ENCODE results near the gene CAV2.

The CAV2 gene

DNA sequence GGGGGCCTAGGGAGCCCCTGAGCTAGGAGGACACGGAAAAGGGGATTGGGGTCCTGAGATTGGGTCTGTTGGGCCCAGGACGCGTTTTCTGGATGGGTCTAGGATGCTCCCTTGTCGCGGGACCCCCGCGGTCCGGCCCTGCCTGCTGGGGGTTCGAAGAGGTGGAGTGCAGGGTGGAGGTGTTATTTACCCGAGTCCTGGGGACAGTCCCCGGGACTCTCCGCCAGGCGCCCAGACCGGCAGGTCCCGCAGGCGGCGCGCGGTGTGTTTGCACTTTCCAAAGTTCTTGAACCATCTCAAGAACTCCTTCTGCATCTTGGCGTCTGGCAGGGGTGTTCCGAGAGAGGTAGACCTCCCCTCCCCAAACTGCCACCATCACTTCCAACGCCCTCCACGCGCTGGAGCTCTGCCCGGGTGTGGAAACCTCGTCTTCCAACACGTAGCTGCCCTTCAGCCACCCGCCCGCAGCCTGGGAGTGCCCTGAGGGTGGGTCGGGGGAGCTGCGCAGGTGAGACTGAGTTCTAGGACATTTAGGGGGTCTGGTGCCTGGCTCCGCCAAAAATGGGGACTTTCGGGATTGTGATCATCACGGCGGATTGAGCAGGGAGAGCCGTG is 25.9 kb downstream of the CAV2 start:
- no peak for DNase-seq

- DNase-seq, result no peak
Measured at GRCh38 chr7:116525913-116526861, 26.6 kb downstream of the CAV2 start.

- DNase-seq, result no peak
Measured at GRCh38 chr7:116526897-116527296, 27.4 kb downstream of the CAV2 start.

- no peak for DNase-seq
Measured at GRCh38 chr7:116527521-116527920, 28.0 kb downstream of the CAV2 start.

GRCh38 chr7:116528008-116528789 is 28.7 kb downstream of the CAV2 start:
- DNase-seq, result no peak

- DNase-seq, result no peak
Measured at GRCh38 chr7:116529250-116529649, 29.7 kb downstream of the CAV2 start.

GRCh38 chr7:116530107-116530820 is 30.7 kb downstream of the CAV2 start:
- no peak for DNase-seq

DNA sequence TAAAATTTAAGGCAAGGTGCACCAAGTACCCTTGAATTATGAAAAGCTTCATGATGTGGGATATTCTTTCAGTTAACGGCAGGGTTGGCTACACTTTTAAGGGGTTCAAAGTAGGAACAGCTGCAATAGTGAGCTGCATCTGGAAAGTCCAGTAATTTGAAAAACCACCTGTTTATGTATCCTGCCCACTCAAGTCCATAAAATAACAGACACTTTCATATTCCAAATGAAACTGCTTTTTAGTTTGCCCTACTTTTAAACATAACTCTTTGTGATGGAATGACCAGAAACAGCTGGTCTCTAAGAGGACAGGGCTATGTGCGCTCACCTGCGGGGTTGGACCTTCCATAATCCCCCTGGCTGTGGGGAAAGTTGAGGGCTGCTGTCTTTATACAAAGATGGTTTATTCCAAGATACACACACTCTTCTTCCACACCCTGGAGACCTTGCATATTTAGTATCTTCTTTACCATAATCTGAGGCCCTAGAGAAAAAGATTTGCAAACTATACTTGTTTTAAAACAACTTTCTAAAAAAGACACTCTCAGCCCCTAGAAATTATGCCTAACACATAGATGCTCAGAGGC is 32.7 kb downstream of the CAV2 start:
- DNase-seq, result no peak

DNA sequence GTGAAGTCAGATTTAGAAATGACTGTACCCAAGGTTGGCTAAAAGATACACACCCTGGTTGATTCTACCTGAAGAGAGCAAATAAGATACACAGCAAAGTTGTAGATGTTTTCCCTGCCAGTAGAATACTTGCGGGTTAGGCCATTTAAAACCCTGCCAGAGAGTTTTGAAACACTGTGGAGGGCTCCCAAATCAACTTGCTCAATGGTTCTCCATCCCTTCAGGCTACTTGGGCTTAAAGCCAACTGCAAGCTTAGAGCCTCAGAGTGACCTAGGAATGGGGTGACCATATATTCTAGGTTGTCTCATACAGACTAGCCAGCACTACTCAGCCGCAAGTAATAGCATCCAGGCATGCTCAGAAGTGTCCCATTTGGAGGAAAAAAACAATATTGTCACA is 35.3 kb downstream of the CAV2 start:
- no peak for DNase-seq

DNA sequence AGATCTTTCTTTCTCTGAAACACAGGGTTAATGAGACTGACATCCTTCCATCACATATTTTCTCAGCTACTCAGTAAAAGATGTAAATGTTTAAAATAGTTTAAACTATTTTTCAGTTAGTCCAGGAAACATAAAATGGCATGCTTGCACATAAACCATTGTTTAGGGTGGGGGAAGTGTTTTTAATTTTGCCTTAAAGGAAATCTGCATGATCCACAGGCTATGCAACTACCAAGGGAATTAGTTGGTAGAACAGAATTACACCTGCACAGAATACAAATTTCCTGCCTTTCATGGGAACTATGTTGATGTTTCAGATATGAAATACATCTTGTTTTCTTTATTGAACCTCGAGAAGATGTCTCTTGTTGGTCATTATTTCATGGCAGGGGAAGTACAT is 35.9 kb downstream of the CAV2 start:
- no peak for DNase-seq

DNA sequence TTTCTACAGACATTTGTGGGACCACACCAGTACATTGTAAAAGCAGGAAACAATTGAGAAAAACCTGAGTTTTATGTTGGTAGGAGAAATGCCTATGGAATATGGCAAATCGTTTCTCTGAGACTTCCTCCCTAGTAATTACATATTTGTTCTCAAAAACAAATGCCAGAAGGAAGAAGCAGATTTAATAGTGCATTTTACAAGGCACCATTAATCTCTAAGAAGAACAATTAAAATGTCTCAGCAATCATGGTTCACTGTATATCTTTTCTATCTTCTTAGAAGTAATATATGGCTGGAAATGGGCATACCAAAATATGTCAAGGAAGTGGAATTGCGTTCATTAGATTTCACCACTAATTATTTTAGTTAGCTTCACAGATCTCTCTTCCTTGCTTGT is 38.6 kb downstream of the CAV2 start:
- DNase-seq, result no peak

DNA sequence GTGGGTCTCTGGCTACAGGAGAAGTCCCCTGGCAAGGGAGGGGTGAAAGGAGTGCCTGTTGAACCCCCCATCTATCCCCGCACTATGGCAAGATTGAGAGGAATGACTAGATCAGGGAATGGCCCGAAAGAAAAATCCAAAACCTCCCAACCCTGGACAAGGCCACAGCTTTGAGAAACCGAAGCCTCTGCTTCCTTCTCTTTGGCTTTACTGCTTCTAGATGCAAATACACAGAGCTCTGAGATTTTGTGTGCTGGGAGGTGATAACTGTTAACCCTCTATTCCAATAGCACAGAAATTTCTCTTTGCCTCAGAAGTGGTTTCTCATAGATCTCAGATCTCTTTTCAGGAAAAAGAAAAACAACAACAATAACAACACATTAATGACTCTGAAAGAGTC is 40.3 kb downstream of the CAV2 start:
- DNase-seq, result no peak

DNA sequence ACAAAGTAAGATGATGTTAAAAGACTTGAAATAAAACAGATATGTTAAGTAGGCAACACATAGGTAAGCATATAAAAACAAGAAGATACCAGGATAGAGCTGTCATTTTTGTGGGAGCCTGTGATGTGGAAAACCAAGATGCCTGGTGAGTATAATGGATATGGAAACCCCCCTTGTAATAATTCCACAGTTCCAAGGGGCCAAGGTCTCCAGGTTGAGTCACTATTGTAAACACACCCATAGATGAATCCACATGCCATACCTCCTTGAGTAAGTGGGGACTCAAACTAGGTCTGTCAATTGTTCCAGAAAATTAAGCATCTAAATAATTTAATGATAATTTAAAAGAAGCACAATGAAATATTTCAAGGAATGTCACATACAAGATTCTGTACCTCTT is 41.2 kb downstream of the CAV2 start:
- DNase-seq, result no peak

GRCh38 chr7:116541951-116542350 is 42.4 kb downstream of the CAV2 start:
- DNase-seq, result no peak

DNA sequence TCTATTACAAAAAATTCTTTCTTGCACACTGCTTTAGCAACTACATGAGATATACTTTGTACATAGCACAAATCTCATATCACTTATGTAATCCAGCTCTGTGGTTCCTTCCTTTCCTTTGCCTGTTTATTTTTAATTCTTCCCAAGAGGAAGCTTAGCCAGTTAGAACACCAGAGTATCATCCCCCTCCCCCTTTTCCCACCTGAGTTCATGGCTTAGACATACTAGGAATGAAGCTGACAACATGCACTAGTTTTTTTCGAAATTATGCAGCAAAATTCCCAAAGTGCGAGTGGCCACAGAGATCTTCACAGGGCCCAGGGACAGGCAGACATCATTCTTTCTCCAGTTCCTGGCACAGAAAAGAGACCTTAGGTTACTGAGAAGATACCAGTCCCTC is 43.1 kb downstream of the CAV2 start:
- no peak for DNase-seq

GRCh38 chr7:116543664-116544063 is 44.1 kb downstream of the CAV2 start:
- DNase-seq, result no peak

GRCh38 chr7:116544487-116544886 is 44.9 kb downstream of the CAV2 start:
- DNase-seq, result no peak

DNA sequence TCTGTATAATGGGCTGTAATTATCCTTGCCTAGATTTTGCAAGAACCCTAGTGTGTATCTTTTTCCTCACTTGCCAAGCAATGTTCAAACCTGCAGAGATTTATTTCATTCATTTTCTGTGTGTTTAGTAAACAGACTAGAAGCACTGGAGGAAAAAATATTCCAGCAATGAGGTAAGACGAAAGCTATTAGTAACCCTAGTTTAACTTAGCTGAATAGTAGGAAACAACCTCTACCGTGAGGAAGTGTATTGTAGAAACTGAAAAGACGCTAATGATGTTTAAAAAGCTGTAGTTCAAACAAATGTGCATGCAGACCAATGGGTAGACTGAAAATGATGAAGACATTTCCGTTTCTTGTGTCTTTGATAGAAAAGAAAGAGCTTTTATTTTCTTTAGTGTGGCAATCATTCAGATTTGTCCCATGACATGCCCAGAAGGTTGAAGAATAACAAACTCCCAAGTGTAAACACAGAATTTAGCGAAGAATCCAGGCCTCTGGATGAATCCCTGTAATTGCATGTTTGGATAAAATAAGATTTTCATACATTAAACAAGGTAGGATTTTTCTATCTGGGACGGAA is 46.0 kb downstream of the CAV2 start:
- DNase-seq, result no peak

- no peak for DNase-seq
Measured at GRCh38 chr7:116546054-116546453, 46.5 kb downstream of the CAV2 start.

DNA sequence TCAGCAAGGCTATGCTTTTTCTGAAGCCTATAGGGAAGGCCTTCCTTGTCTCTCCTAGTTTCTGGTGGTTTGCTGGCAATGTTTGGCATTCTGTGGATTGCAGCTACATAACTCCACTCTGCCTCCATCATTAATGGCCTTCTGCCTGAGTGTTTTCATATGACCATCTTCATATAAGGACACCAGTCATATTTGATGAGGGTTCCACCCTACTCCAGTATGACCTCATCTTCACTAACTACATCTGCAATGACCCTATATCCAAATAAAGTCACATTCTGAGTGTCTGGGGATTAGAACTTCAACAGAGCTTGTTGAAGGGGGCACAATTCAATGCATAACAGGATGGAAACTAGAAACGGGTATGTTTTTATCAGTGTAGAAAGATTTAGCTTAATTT is 47.4 kb downstream of the CAV2 start:
- DNase-seq, result no peak

- DNase-seq, result no peak
Measured at GRCh38 chr7:116547347-116547746, 47.8 kb downstream of the CAV2 start.

GRCh38 chr7:116548506-116548905 is 49.0 kb downstream of the CAV2 start:
- DNase-seq, result no peak
